Measurements from ENCODE around the gene HS6ST3.

Gene HS6ST3

DNA sequence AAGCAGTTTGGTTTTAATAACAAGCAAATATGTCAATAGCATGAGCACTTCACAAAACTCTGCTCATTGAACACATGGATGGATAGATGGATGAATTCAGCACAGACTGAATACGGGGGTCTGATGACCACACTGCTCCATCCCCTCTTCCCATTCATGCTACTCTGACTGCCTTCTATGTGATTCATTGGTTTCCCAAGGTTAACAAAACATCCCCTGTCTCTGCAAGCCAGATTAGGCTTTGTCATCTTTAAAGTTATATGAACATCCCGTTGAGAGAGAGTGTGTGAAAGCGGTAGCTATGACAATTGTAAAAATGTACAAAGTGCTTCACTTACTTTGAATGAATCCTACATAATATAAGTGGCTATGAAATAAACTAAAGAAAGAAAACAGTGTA lies 651.9 kb downstream of the HS6ST3 start:
- TF ChIP-seq FOXK2 (IDR thresholded peaks at IDR 0.05) (no peak), CTBP1 (IDR thresholded peaks at IDR 0.05; ENCODE audit: borderline replicate concordance) (no peak), SUZ12 (IDR thresholded peaks at IDR 0.05) (no peak), L3MBTL2 (conservative IDR thresholded peaks at IDR 0.05) (no peak), TARDBP (IDR thresholded peaks at IDR 0.05) (no peak), FOXM1 (IDR thresholded peaks at IDR 0.05; ENCODE audit: borderline replicate concordance) (no peak), LEF1 (IDR thresholded peaks at IDR 0.05; ENCODE audit: borderline replicate concordance) (no peak), ELF4 (IDR thresholded peaks at IDR 0.05) (no peak), PKNOX1 (IDR thresholded peaks at IDR 0.05) (no peak), SP1 (IDR thresholded peaks at IDR 0.05) (no peak), HDGF (IDR thresholded peaks at IDR 0.05; ENCODE audit: borderline replicate concordance) (no peak), NFRKB (IDR thresholded peaks at IDR 0.05) (no peak), ZNF384 (IDR thresholded peaks at IDR 0.05) (no peak), FOXA1 (IDR thresholded peaks at IDR 0.05) (no peak), ARNT (IDR thresholded peaks at IDR 0.05) (no peak)
- no peak for DNase-seq (ENCODE audit: extremely low spot score)
- ChIA-PET CTCF (no interaction called here), POLR2A (no interaction called here)

- ChIA-PET CTCF (no interaction called here), POLR2A (no interaction called here)
- no peak for TF ChIP-seq SP1 (IDR thresholded peaks at IDR 0.05)
- DNase-seq (ENCODE audit: extremely low spot score): no peak
Measured at GRCh38 chr13:96743296-96744089, 653.6 kb downstream of the HS6ST3 start.

DNA sequence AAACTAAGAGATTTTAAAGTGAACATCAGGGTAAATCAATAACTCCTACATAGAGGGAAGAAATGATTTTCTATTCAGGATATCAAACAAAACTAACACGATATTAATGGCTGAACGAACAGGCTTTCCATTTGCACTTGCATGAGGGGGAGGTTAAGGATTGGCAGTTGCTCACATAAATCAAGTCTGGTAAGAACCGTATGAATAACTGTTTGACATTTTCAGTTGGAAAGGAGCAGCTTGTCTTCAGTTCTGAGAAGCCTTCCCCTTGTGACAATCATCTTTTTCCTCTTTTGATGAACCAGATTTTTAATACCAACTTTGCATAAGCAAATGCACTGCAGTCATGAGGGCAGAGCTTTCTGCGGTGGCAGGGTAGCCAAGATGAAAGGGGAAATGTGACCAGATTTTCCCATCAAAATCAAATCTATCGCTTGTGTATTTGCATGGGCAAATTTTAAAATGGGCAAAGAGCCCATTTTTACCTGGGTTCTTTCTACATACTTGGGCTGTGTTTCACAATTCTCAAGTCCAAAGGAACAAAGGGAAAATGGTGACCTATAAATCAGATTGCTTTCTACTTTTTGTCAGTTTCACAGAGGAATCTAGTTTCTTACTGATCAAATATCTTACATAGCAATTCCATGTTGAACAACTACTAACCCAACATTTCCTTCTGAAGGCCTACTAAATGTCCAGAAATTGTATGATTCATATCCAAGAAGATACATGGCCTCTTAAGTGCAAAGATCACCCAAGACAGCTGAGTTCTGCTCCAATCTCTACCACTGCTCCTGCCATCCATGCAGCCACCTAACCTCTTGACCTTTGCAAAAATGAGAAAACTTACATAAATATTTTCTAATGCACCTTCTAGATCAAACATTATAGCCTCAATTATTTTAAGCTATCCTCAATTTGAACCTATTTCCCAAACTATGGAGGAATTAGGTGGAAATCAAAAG lies 654.7 kb downstream of the HS6ST3 start:
- no peak for DNase-seq (ENCODE audit: extremely low spot score)
- ChIA-PET POLR2A (no interaction called here), CTCF (no interaction called here)
- no peak for TF ChIP-seq BHLHE40 (IDR thresholded peaks at IDR 0.05; ENCODE audit: borderline replicate concordance)
- no peak for TF ChIP-seq SP1 (IDR thresholded peaks at IDR 0.05)
- no peak for TF ChIP-seq L3MBTL2 (conservative IDR thresholded peaks at IDR 0.05)
- TF ChIP-seq NFRKB (IDR thresholded peaks at IDR 0.05): no peak
- no peak for TF ChIP-seq ELF4 (IDR thresholded peaks at IDR 0.05)
- no peak for TF ChIP-seq ARNT (IDR thresholded peaks at IDR 0.05)
- TF ChIP-seq SUZ12 (IDR thresholded peaks at IDR 0.05): no peak

- TF ChIP-seq NFRKB (IDR thresholded peaks at IDR 0.05): no peak
- TF ChIP-seq FOXK2 (IDR thresholded peaks at IDR 0.05): no peak
- TF ChIP-seq LEF1 (IDR thresholded peaks at IDR 0.05; ENCODE audit: borderline replicate concordance): no peak
- TF ChIP-seq HDGF (IDR thresholded peaks at IDR 0.05; ENCODE audit: borderline replicate concordance): no peak
- no peak for TF ChIP-seq CTBP1 (IDR thresholded peaks at IDR 0.05; ENCODE audit: borderline replicate concordance)
- no peak for TF ChIP-seq ARNT (IDR thresholded peaks at IDR 0.05)
- TF ChIP-seq FOXM1 (IDR thresholded peaks at IDR 0.05; ENCODE audit: borderline replicate concordance): no peak
- no peak for TF ChIP-seq FOXA1 (IDR thresholded peaks at IDR 0.05)
- TF ChIP-seq PKNOX1 (IDR thresholded peaks at IDR 0.05): no peak
- no peak for TF ChIP-seq ZNF384 (IDR thresholded peaks at IDR 0.05)
- no peak for TF ChIP-seq L3MBTL2 (conservative IDR thresholded peaks at IDR 0.05)
- no peak for TF ChIP-seq TARDBP (IDR thresholded peaks at IDR 0.05)
- TF ChIP-seq ELF4 (IDR thresholded peaks at IDR 0.05): no peak
- TF ChIP-seq BHLHE40 (IDR thresholded peaks at IDR 0.05; ENCODE audit: borderline replicate concordance): no peak
- no peak for TF ChIP-seq SP1 (IDR thresholded peaks at IDR 0.05)
- no peak for TF ChIP-seq SUZ12 (IDR thresholded peaks at IDR 0.05)
- POLR2A ChIA-PET: no interaction called here
- CTCF ChIA-PET: no interaction called here
- no peak for DNase-seq (ENCODE audit: extremely low spot score)
Measured at GRCh38 chr13:96746886-96747285, 657.0 kb downstream of the HS6ST3 start.

GRCh38 chr13:96749825-96750224 lies 659.9 kb downstream of the HS6ST3 start:
- TF ChIP-seq HDGF (IDR thresholded peaks at IDR 0.05; ENCODE audit: borderline replicate concordance) (no peak), L3MBTL2 (conservative IDR thresholded peaks at IDR 0.05) (no peak), CTBP1 (IDR thresholded peaks at IDR 0.05; ENCODE audit: borderline replicate concordance) (no peak), NFRKB (IDR thresholded peaks at IDR 0.05) (no peak), ARNT (IDR thresholded peaks at IDR 0.05) (no peak), BHLHE40 (IDR thresholded peaks at IDR 0.05; ENCODE audit: borderline replicate concordance) (no peak), TARDBP (IDR thresholded peaks at IDR 0.05) (no peak), ELF4 (IDR thresholded peaks at IDR 0.05) (no peak), ZNF384 (IDR thresholded peaks at IDR 0.05) (no peak), FOXM1 (IDR thresholded peaks at IDR 0.05; ENCODE audit: borderline replicate concordance) (no peak), LEF1 (IDR thresholded peaks at IDR 0.05; ENCODE audit: borderline replicate concordance) (no peak), PKNOX1 (IDR thresholded peaks at IDR 0.05) (no peak), SUZ12 (IDR thresholded peaks at IDR 0.05) (no peak), SP1 (IDR thresholded peaks at IDR 0.05) (no peak), FOXK2 (IDR thresholded peaks at IDR 0.05) (no peak), FOXA1 (IDR thresholded peaks at IDR 0.05) (no peak)
- CTCF ChIA-PET: no interaction called here
- POLR2A ChIA-PET: no interaction called here
- DNase-seq (ENCODE audit: extremely low spot score): no peak

All from HEK293T (cell line).